Measurements from ENCODE around the gene IGFBP5.

The IGFBP5 gene

GRCh38 chr2:216649574-216649973, 45.8 kb downstream of the IGFBP5 start:
- no peak overlapping the region for H3K4me3 ChIP-seq (ENCODE audit: low read depth, low read length)
- in situ Hi-C loops (cut with HindIII; ENCODE audit: low sequenced_read_pairs), result no loop called here
- no peak for DNase-seq (ENCODE audit: low read depth)
- no peak for TF ChIP-seq CTCF (IDR thresholded peaks at IDR 0.05; ENCODE audit: low read depth, low read length, missing control alignments)

- H3K4me3 ChIP-seq (ENCODE audit: low read depth, low read length), result no peak overlapping the region
- in situ Hi-C loops (cut with HindIII; ENCODE audit: low sequenced_read_pairs), result no loop called here
- no peak for TF ChIP-seq CTCF (IDR thresholded peaks at IDR 0.05; ENCODE audit: low read depth, low read length, missing control alignments)
- no peak for DNase-seq (ENCODE audit: low read depth)
These were observed 47.2 kb downstream of the IGFBP5 start for GRCh38 chr2:216648105-216648504.

GRCh38 chr2:216646116-216646515, 49.2 kb downstream of the IGFBP5 start:
- in situ Hi-C loops (cut with HindIII; ENCODE audit: low sequenced_read_pairs), result no loop called here
- no peak for DNase-seq (ENCODE audit: low read depth)
- TF ChIP-seq CTCF (IDR thresholded peaks at IDR 0.05; ENCODE audit: low read depth, low read length, missing control alignments), result no peak
- H3K4me3 ChIP-seq (ENCODE audit: low read depth, low read length), result no peak overlapping the region

- H3K4me3 ChIP-seq (ENCODE audit: low read depth, low read length), result no peak overlapping the region
- in situ Hi-C loops (cut with HindIII; ENCODE audit: low sequenced_read_pairs), result no loop called here
- TF ChIP-seq CTCF (IDR thresholded peaks at IDR 0.05; ENCODE audit: low read depth, low read length, missing control alignments), result no peak
- DNase-seq (ENCODE audit: low read depth), result no peak
These were observed 49.8 kb downstream of the IGFBP5 start for GRCh38 chr2:216645636-216645950.

- no peak for TF ChIP-seq CTCF (IDR thresholded peaks at IDR 0.05; ENCODE audit: low read depth, low read length, missing control alignments)
- H3K4me3 ChIP-seq (ENCODE audit: low read depth, low read length), result no peak overlapping the region
- in situ Hi-C loops (cut with HindIII; ENCODE audit: low sequenced_read_pairs), result no loop called here
- no peak for DNase-seq (ENCODE audit: low read depth)
These were observed 50.3 kb downstream of the IGFBP5 start for GRCh38 chr2:216644842-216645635.

GRCh38 chr2:216643986-216644659, 51.2 kb downstream of the IGFBP5 start:
- DNase-seq (ENCODE audit: low read depth), result no peak
- TF ChIP-seq CTCF (IDR thresholded peaks at IDR 0.05; ENCODE audit: low read depth, low read length, missing control alignments), result no peak
- in situ Hi-C loops (cut with HindIII; ENCODE audit: low sequenced_read_pairs), result no loop called here
- H3K4me3 ChIP-seq (ENCODE audit: low read depth, low read length), result no peak overlapping the region
